Frontal cortex (tissue), 4 donors: Measurements from ENCODE around the gene MAN2A2. TPM values are rescaled to one million over a fixed set of nuclear protein-coding genes. Genes with fewer than 3 reads are reported as not detected.
"Not testable (repeated sequence)": the region's sequence is repeated elsewhere in the genome, so short reads cannot be mapped to it uniquely, and the experiment has no call there.

ENCODE experiments used
- DNase-seq, 2 donors: peaks; one replicate each; pipeline ENCODE4 v3.0.0; 2012; ENCODE audit warnings: low spot score in 2 of 2
- FAIRE-seq: peaks from 2 replicates; lab custom pipeline; 2012; peaks lifted over from hg19 to GRCh38; lab: Jason Lieb, UNC
- total RNA-seq: library from RNA; depleted of rRNA; stranded (reverse); fragments of >200 nt; gene quantifications from one replicate; pipeline ENCODE4 v1.2.3, GENCODE V29; 2014
- donor health status: control.
- donor health status: control.
- donor health status: control.

The MAN2A2 gene
- total RNA-seq, 1 donor from 2014 or later = 22.4 TPM

GRCh38 chr15:90913398-90913944, 10.4 kb downstream of the MAN2A2 start:
- FAIRE-seq (no peak), DNase-seq (no peak)

GRCh38 chr15:90914305-90915080, 11.4 kb downstream of the MAN2A2 start:
- no peak for FAIRE-seq
- no peak for DNase-seq

GRCh38 chr15:90915216-90915807, 12.2 kb downstream of the MAN2A2 start:
- DNase-seq = no peak
- no peak for FAIRE-seq

GRCh38 chr15:90915808-90916440, 12.8 kb downstream of the MAN2A2 start:
- DNase-seq = no peak
- FAIRE-seq = no peak

GRCh38 chr15:90916461-90916860, 13.4 kb downstream of the MAN2A2 start:
- DNase-seq (no peak), FAIRE-seq (no peak)

- DNase-seq = no peak
- FAIRE-seq = no peak
Observed at GRCh38 chr15:90917569-90917968, 14.5 kb downstream of the MAN2A2 start.

- FAIRE-seq (no peak), DNase-seq (no peak)
Observed at GRCh38 chr15:90918034-90918788, 15.1 kb downstream of the MAN2A2 start.

GRCh38 chr15:90918835-90919234, 15.7 kb downstream of the MAN2A2 start:
- DNase-seq = no peak
- FAIRE-seq = no peak

- FAIRE-seq = no peak
Observed at GRCh38 chr15:90921887-90922286, 18.8 kb downstream of the MAN2A2 start.

GRCh38 chr15:90922712-90923322, 19.7 kb downstream of the MAN2A2 start:
- FAIRE-seq, DNase-seq: not testable (repeated sequence)

More at GRCh38 chr15:90921887-90922286, 18.8 kb downstream of the MAN2A2 start:
- DNase-seq = no peak

- FAIRE-seq = no peak
- DNase-seq = no peak
Observed at GRCh38 chr15:90924375-90924774, 21.3 kb downstream of the MAN2A2 start.

- FAIRE-seq, DNase-seq: not testable (repeated sequence)
Observed at GRCh38 chr15:90926766-90927165, 23.7 kb downstream of the MAN2A2 start.

GRCh38 chr15:90928106-90928505, 25.0 kb downstream of the MAN2A2 start:
- FAIRE-seq, DNase-seq: not testable (repeated sequence)

GRCh38 chr15:90929246-90930019, 26.3 kb downstream of the MAN2A2 start:
- no peak for FAIRE-seq

GRCh38 chr15:90930861-90931574, 27.9 kb downstream of the MAN2A2 start:
- FAIRE-seq (no peak), DNase-seq (no peak)

More at GRCh38 chr15:90929246-90930019, 26.3 kb downstream of the MAN2A2 start:
- no peak for DNase-seq

GRCh38 chr15:90931575-90931827, 28.4 kb downstream of the MAN2A2 start:
- no peak for DNase-seq
- no peak for FAIRE-seq

GRCh38 chr15:90931828-90932659, 28.9 kb downstream of the MAN2A2 start, which contains the start of gene HDDC3:
HDDC3 (minus strand) TSS chr15:90932549; CDS start chr15:90932540, 9 bp downstream.
- FAIRE-seq = no peak

GRCh38 chr15:90932660-90932991, 29.5 kb downstream of the MAN2A2 start:
- DNase-seq (no peak), FAIRE-seq (no peak)

More at GRCh38 chr15:90931828-90932659, 28.9 kb downstream of the MAN2A2 start, which contains the start of gene HDDC3:
- DNase-seq = peak; percentile 86 to 87
